Neural cell (in vitro differentiated cells): ENCODE results near the gene GPRC5A.

Source experiments
- EP300 ChIP-seq: fragments of 450-650 bp; conservative IDR thresholded peaks from 2 replicates; pipeline ENCODE4 v1.6.1; 2014; ENCODE audit warnings: antibody characterized with exemption, mild to moderate bottlenecking, moderate library complexity; ENCODE audit not compliant: poor library complexity, severe bottlenecking
- EZH2 ChIP-seq: fragments of 200-600, 300-800 bp; shearing (Covaris generic), sonication (generic); IDR thresholded peaks from 2 replicates; pipeline ENCODE4 v1.6.1; 2014; ENCODE audit warnings: antibody characterized with exemption, low read length, borderline replicate concordance, mild to moderate bottlenecking; ENCODE audit not compliant: insufficient read depth, poor library complexity, severe bottlenecking
- POLR2AphosphoS5 ChIP-seq: IDR thresholded peaks from 2 replicates; pipeline ENCODE4 v1.6.1; 2012
- RAD21 ChIP-seq: fragments of 450-650 bp; conservative IDR thresholded peaks from 2 replicates; pipeline ENCODE4 v1.6.1; 2014; ENCODE audit warnings: antibody characterized with exemption, mild to moderate bottlenecking, moderate library complexity
- REST ChIP-seq: IDR thresholded peaks from 2 replicates; pipeline ENCODE4 v1.6.1; 2012; ENCODE audit warnings: borderline replicate concordance
- TAF1 ChIP-seq: IDR thresholded peaks from 2 replicates; pipeline ENCODE4 v1.6.1; 2012; ENCODE audit warnings: low read depth
- TF ChIP-seq, protein P1 (sequence below): fragments of 450-650 bp; IDR thresholded peaks from 2 replicates; pipeline ENCODE4 v1.5.1; 2014; ENCODE audit warnings: antibody characterized with exemption, mild to moderate bottlenecking, moderate library complexity; ENCODE audit not compliant: poor library complexity, severe bottlenecking

- no peak for TF ChIP-seq REST
- no peak for TF ChIP-seq EZH2
- TF ChIP-seq, protein P1, sequence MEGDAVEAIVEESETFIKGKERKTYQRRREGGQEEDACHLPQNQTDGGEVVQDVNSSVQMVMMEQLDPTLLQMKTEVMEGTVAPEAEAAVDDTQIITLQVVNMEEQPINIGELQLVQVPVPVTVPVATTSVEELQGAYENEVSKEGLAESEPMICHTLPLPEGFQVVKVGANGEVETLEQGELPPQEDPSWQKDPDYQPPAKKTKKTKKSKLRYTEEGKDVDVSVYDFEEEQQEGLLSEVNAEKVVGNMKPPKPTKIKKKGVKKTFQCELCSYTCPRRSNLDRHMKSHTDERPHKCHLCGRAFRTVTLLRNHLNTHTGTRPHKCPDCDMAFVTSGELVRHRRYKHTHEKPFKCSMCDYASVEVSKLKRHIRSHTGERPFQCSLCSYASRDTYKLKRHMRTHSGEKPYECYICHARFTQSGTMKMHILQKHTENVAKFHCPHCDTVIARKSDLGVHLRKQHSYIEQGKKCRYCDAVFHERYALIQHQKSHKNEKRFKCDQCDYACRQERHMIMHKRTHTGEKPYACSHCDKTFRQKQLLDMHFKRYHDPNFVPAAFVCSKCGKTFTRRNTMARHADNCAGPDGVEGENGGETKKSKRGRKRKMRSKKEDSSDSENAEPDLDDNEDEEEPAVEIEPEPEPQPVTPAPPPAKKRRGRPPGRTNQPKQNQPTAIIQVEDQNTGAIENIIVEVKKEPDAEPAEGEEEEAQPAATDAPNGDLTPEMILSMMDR: no peak
- no peak for TF ChIP-seq RAD21
- no peak for TF ChIP-seq POLR2AphosphoS5
- no peak for TF ChIP-seq TAF1
- TF ChIP-seq EP300: no peak
Observed at GRCh38 chr12:12883369-12884001, 7.9 kb upstream of the GPRC5A start.
